NCI-H146 (cell line): ENCODE data around the gene AGGF1.
"Not testable (repeated sequence)": the region's sequence is repeated elsewhere in the genome, so short reads cannot be mapped to it uniquely, and the experiment has no call there.

Experiments used
- DNase-seq: peaks from one replicate; lab custom pipeline; 2025; lab: John Stamatoyannopoulos, UW

Gene AGGF1

GRCh38 chr5:77028631-77029375 lies 1.4 kb upstream of the AGGF1 start:
- DNase-seq: no peak

- DNase-seq: no peak
Observed at GRCh38 chr5:77029376-77029885, 773 bp upstream of the AGGF1 start.

- no peak for DNase-seq
Observed at GRCh38 chr5:77031891-77032290, 1.7 kb downstream of the AGGF1 start.

GRCh38 chr5:77032635-77033034 lies 2.4 kb downstream of the AGGF1 start:
- DNase-seq: no peak

GRCh38 chr5:77033338-77033737 lies 3.1 kb downstream of the AGGF1 start:
- DNase-seq: no peak

- DNase-seq: no peak
Observed at GRCh38 chr5:77035950-77036349, 5.7 kb downstream of the AGGF1 start.

GRCh38 chr5:77046416-77047073 lies 16.3 kb downstream of the AGGF1 start:
- no peak for DNase-seq

- DNase-seq: peak; percentile 9
Observed at GRCh38 chr5:77064040-77064439, 33.8 kb downstream of the AGGF1 start.

- no peak for DNase-seq
Observed at GRCh38 chr5:77065256-77065655, 35.1 kb downstream of the AGGF1 start.

GRCh38 chr5:77066184-77066583 lies 36.0 kb downstream of the AGGF1 start:
- no peak for DNase-seq

GRCh38 chr5:77066823-77067442 lies 36.7 kb downstream of the AGGF1 start:
- DNase-seq: no peak

GRCh38 chr5:77073667-77074066 lies 43.5 kb downstream of the AGGF1 start:
- DNase-seq: no peak

GRCh38 chr5:77074745-77075144 lies 44.5 kb downstream of the AGGF1 start:
- DNase-seq: no peak

- peak; percentile 76 for DNase-seq
Observed at GRCh38 chr5:77076961-77077828, 47.0 kb downstream of the AGGF1 start.

GRCh38 chr5:77077829-77078176 lies 47.6 kb downstream of the AGGF1 start:
- no peak for DNase-seq

GRCh38 chr5:77080479-77080878 lies 50.3 kb downstream of the AGGF1 start:
- DNase-seq: not testable (repeated sequence)

- no peak for DNase-seq
Observed at GRCh38 chr5:77080905-77081304, 50.7 kb downstream of the AGGF1 start.

GRCh38 chr5:77082280-77082679 lies 52.1 kb downstream of the AGGF1 start:
- no peak for DNase-seq

GRCh38 chr5:77083088-77083487 lies 52.9 kb downstream of the AGGF1 start:
- DNase-seq: no peak

- DNase-seq: no peak
Observed at GRCh38 chr5:77086368-77086688, 56.1 kb downstream of the AGGF1 start.

GRCh38 chr5:77086689-77087483 lies 56.7 kb downstream of the AGGF1 start, which contains the start of gene ZBED3:
ZBED3 (minus strand) TSS chr5:77087285; CDS start chr5:77077878, 9,407 bp downstream.
- peak; percentile 88 for DNase-seq
